Body of pancreas (tissue), 4 donors: ENCODE results near the gene LRRC30. TPM values are rescaled to one million over a fixed set of nuclear protein-coding genes. Genes with fewer than 3 reads are reported as not detected.

Experiments
- ATAC-seq: fragments of 150-250 bp; one replicate; pipeline ENCODE4 v1.9.1; 2016
- DNase-seq, 4 donors: peaks; one replicate each; pipeline ENCODE4 v3.0.0-alpha.2; 2019
- H3K27ac ChIP-seq, 4 donors: fragments of 200-600 bp; sonication (generic); 1 replicate in 3 of 4; 2 replicates in 1 of 4; pipeline versions ENCODE4 v1.5.1 to v1.6.1; 2016 to 2019; ENCODE audit warnings: mild to moderate bottlenecking in 1 of 4, mixed read lengths in 1 of 4, moderate library complexity in 1 of 4
- H3K27me3 ChIP-seq, 2 donors: fragments of 200-600 bp; sonication (generic); one replicate each; pipeline ENCODE4 v1.6.0; 2016; ENCODE audit warnings: mild to moderate bottlenecking in 1 of 2
- H3K36me3 ChIP-seq, 2 donors: fragments of 200-600 bp; sonication (generic); replicated peaks in 1 of 2; 2 replicates each; pipeline ENCODE4 v1.5.1; 2016; ENCODE audit warnings: low read depth in 2 of 2; ENCODE audit not compliant: insufficient read depth in 1 of 2
- H3K4me1 ChIP-seq: fragments of 200-600 bp; sonication (generic); one replicate; pipeline ENCODE4 v1.6.0; 2016
- H3K4me3 ChIP-seq, 2 donors: fragments of 200-600 bp; sonication (generic); 1 replicate in 1 of 2; 2 replicates in 1 of 2; pipeline ENCODE4 v1.5.1; 2016 to 2019
- H3K9me3 ChIP-seq, 3 donors: fragments of 200-600 bp; sonication (generic); 1 replicate in 2 of 3; 2 replicates in 1 of 3; pipeline ENCODE4 v1.5.1; 2016
- CTCF ChIP-seq, 7 experiments: fragments of 450-650 bp in 4 of 7; fragments of 200-600 bp in 3 of 7; sonication (generic) in 3 of 7; IDR thresholded peaks; one replicate each; pipeline ENCODE4 v1.5.1; 2016 to 2019; ENCODE audit warnings: antibody characterized with exemption in 7 of 7
- POLR2A ChIP-seq, 3 donors: fragments of 450-650 bp; IDR thresholded peaks; one replicate each; pipeline ENCODE4 v1.6.1; 2016; ENCODE audit warnings: antibody characterized with exemption in 3 of 3, mild to moderate bottlenecking in 2 of 3
- WGBS, 2 donors: methylation state at CpG; one replicate each; pipeline ENCODE4 v1.1.5; 2017; 5-methylcytosine and 5-hydroxymethylcytosine counted together
- intact Hi-C: fragments of 100-400 bp; cut with DNase I; formaldehyde crosslinking; loops from one replicate; pipeline ENCODE4 v1.15.1; 2023
- total RNA-seq, 2 donors: library from RNA; depleted of rRNA; stranded (reverse); fragments of >200 nt; gene quantifications; one replicate each; pipeline ENCODE4 v1.1.0, GENCODE V29; 2016

The LRRC30 gene
- total RNA-seq, 2 donors from 2014 or later = not detected

GRCh38 chr18:7273301-7273921 is 42.5 kb downstream of the LRRC30 start:
- Histone ChIP-seq H3K27ac (peak overlapping the region in 2 of 4 donors; percentile 45 to 54), H3K36me3 (no peaks in the 10 kb centered on the region), H3K9me3 (no peaks in the 10 kb centered on the region), H3K4me1 (peaks cover 8% of the 10 kb centered on the region), H3K27me3 (no peaks in the 10 kb centered on the region), H3K4me3 (no peak overlapping the region)
- DNase-seq (peak; percentile 21 to 58 (median 40)), ATAC-seq (peak; percentile 61)
- intact Hi-C loops = loop anchor here (10.0 kb wide), 1 partner anchor 1201 kb away; no protein-coding TSS in a partner anchor
- 46 to 78% methylated on average over 12 of the region's 12 CpGs for WGBS, 2 donors
- no peak for TF ChIP-seq CTCF (IDR thresholded peaks at IDR 0.05)

- DNase-seq = no peak
- TF ChIP-seq POLR2A (IDR thresholded peaks at IDR 0.05) (no peak), CTCF (IDR thresholded peaks at IDR 0.05) (no peak)
- no peak overlapping the region for H3K27ac ChIP-seq
- H3K9me3 ChIP-seq = no peaks in the 10 kb centered on the region
- no peak for ATAC-seq
- intact Hi-C loops = no loop called here
- no peak overlapping the region for H3K4me3 ChIP-seq
- H3K27me3 ChIP-seq = no peaks in the 10 kb centered on the region
- H3K36me3 ChIP-seq = no peaks in the 10 kb centered on the region
- WGBS, 2 donors = 72 to 91% methylated on average over 2 of the region's 2 CpGs
- H3K4me1 ChIP-seq = no peaks in the 10 kb centered on the region
Measured at GRCh38 chr18:7281579-7281978, 50.7 kb downstream of the LRRC30 start.

Other genes starting within 250 kb of the LRRC30 start
- 1 to 10 TPM in 1 of 2 donors, under 1 TPM in 1; 0.99 to 3.4 TPM for gene LAMA1, start 113.3 kb upstream of the LRRC30 start, total RNA-seq